ENCODE measurements around the gene RETREG3.

DNA sequence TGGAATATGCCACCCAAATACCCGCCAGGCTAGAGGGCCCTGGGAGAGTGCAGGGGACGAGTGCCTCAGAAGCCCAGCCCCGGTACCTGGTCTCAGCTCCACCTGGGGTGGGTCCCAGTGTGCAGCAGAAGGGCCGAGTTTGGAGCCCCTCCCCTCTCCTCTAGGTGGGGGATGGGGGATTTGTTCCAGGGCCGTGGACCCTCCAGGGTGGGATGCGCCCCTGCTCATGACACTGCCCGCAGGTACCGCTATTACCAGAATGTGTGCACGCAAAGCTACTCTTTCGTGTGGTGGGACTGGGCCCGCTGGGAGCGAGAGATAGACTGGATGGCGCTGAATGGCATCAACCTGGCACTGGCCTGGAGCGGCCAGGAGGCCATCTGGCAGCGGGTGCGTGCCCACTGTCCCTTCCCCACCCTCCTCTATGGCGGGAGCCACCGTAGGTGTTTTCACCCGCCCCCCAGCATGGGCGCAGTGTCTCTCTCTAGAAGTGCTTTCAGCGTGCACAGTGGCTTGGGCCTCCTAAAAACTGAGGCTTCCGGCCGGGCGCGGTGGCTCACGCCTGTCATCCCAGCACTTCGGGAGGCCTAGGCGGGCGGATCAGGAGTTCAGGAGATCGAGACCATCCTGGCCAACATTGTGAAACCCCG lies 71.9 kb downstream of the RETREG3 start:
- TF ChIP-seq EZH2 (IDR thresholded peaks at IDR 0.05; ENCODE audit: low read length, missing control alignments) = no peak
- TF ChIP-seq, protein P1, sequence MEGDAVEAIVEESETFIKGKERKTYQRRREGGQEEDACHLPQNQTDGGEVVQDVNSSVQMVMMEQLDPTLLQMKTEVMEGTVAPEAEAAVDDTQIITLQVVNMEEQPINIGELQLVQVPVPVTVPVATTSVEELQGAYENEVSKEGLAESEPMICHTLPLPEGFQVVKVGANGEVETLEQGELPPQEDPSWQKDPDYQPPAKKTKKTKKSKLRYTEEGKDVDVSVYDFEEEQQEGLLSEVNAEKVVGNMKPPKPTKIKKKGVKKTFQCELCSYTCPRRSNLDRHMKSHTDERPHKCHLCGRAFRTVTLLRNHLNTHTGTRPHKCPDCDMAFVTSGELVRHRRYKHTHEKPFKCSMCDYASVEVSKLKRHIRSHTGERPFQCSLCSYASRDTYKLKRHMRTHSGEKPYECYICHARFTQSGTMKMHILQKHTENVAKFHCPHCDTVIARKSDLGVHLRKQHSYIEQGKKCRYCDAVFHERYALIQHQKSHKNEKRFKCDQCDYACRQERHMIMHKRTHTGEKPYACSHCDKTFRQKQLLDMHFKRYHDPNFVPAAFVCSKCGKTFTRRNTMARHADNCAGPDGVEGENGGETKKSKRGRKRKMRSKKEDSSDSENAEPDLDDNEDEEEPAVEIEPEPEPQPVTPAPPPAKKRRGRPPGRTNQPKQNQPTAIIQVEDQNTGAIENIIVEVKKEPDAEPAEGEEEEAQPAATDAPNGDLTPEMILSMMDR (conservative IDR thresholded peaks at IDR 0.05 in 1 of 2, IDR thresholded peaks at IDR 0.05 in 1 of 2; ENCODE audit: low read depth in 1 of 2, low read length in 2 of 2) = no peak

Measured in fibroblast of lung (primary cell).